Measurements from ENCODE around the gene CPB1. TPM values are rescaled to one million over a fixed set of nuclear protein-coding genes. Genes with fewer than 3 reads are reported as not detected.

The CPB1 gene
- total and polyA plus RNA-seq, 2 of the 8 experiments (the other 6 are each of a cell fraction or from before 2014, with no cell fraction given): not detected

DNA sequence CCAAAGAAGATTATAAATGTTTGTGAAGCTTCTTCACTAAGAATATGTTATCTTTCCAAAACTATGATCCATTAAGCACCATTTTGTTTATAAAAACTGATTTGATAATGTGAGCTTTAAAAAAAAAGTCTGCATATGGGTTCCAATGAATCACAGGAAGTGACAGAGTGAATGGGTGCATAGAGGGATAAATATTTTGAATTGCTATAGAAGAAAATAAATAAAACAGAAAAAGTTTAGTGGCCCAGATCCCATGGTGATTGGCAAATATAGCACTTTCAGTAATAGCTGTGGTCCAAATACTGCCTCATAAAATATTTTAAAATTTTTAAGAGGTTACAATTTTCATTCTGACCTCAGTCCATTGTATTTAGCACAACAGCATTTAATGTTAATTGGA lies 56.6 kb downstream of the CPB1 start:
- no peak overlapping the region for H2BK20ac ChIP-seq (ENCODE audit: low read length)
- FAIRE-seq: no peak
- H2AK5ac ChIP-seq (ENCODE audit: low read depth, low read length): no peak overlapping the region
- DNase-seq (ENCODE audit: low read depth in 1 of 2, low spot score in 2 of 2): no peak
- POLR2A ChIA-PET (ENCODE audit: partially characterized antibody): no interaction called here
- no peak overlapping the region for H4K91ac ChIP-seq (replicated peaks; ENCODE audit: insufficient read length, low read length)
- H3K23me2 ChIP-seq (ENCODE audit: low read depth, low read length): no peaks in the 10 kb centered on the region
- H4K20me1 ChIP-seq (replicated peaks in 1 of 2; ENCODE audit: control insufficient read depth in 1 of 2, insufficient read depth in 2 of 2, low read length in 2 of 2): no peaks in the 10 kb centered on the region
- H2BK12ac ChIP-seq (ENCODE audit: low read depth, low read length): no peak overlapping the region
- no peaks in the 10 kb centered on the region for H3K4me1 ChIP-seq (replicated peaks in 1 of 4; ENCODE audit: control insufficient read depth in 3 of 4, insufficient read depth in 4 of 4, low read length in 3 of 4)
- H3K27ac ChIP-seq (ENCODE audit: low read depth, low read length): no peak overlapping the region
- CTCF ChIA-PET (ENCODE audit: partially characterized antibody): interaction anchor here (0.8 to 2.3 kb wide), 6 partner anchors 10 to 60 kb away, joined by 3 to 8 read pairs (median 6); no protein-coding TSS in a partner anchor
- no peak overlapping the region for H2BK120ac ChIP-seq (replicated peaks; ENCODE audit: low read depth, low read length)
- no peaks in the 10 kb centered on the region for H3K9me3 ChIP-seq (ENCODE audit: insufficient read depth in 2 of 2, low read depth in 1 of 2, low read length in 1 of 2)
- no peak overlapping the region for H3K56ac ChIP-seq (replicated peaks; ENCODE audit: insufficient read length, low read depth, low read length)
- H3K27me3 ChIP-seq (replicated peaks in 1 of 4; ENCODE audit: control insufficient read depth in 3 of 4, extremely low read depth in 1 of 4, insufficient read depth in 3 of 4, low read length in 3 of 4): no peaks in the 10 kb centered on the region
- no peak overlapping the region for H4K8ac ChIP-seq (ENCODE audit: extremely low read depth, insufficient read depth, low read length)
- H3K4ac ChIP-seq (replicated peaks; ENCODE audit: insufficient read length, low read depth, low read length): no peak overlapping the region
- H2BK15ac ChIP-seq (ENCODE audit: low read length): no peak overlapping the region
- H3K23ac ChIP-seq (ENCODE audit: insufficient read length): no peak overlapping the region
- no peak overlapping the region for H2AFZ ChIP-seq (ENCODE audit: low read length)
- no peaks in the 10 kb centered on the region for H3K79me1 ChIP-seq (ENCODE audit: low read depth, low read length)
- H3K4me3 ChIP-seq (ENCODE audit: extremely low read depth in 1 of 4, insufficient read depth in 2 of 4, low read depth in 3 of 4, low read length in 4 of 4): no peak overlapping the region
- H3K18ac ChIP-seq (ENCODE audit: extremely low read depth, low read length): no peak overlapping the region
- no peaks in the 10 kb centered on the region for H3K36me3 ChIP-seq (ENCODE audit: control insufficient read depth in 2 of 4, insufficient read depth in 4 of 4, low read length in 3 of 4)
- no peaks in the 10 kb centered on the region for H3K79me2 ChIP-seq (ENCODE audit: control insufficient read depth in 1 of 2, insufficient read depth in 2 of 2, low read length in 2 of 2)
- H2BK5ac ChIP-seq (ENCODE audit: low read depth, low read length): no peak overlapping the region
- no peak overlapping the region for H4K5ac ChIP-seq (ENCODE audit: insufficient read length, low read depth, low read length)
- H3K9ac ChIP-seq (replicated peaks in 1 of 4; ENCODE audit: extremely low read depth in 1 of 4, low read depth in 3 of 4, low read length in 3 of 4): no peak overlapping the region
- no peak overlapping the region for H3K4me2 ChIP-seq (ENCODE audit: insufficient read depth in 1 of 2, low read depth in 2 of 2, low read length in 2 of 2)
- no peak overlapping the region for H3K14ac ChIP-seq (ENCODE audit: insufficient read length)
- TF ChIP-seq BCL11A (IDR thresholded peaks at IDR 0.05; ENCODE audit: low read depth in 2 of 2, low read length in 2 of 2): no peak
- TF ChIP-seq JUN (IDR thresholded peaks at IDR 0.05; ENCODE audit: low read depth, low read length): no peak
- TF ChIP-seq CEBPB (IDR thresholded peaks at IDR 0.05; ENCODE audit: low read depth, low read length): no peak
- TF ChIP-seq, protein P1, sequence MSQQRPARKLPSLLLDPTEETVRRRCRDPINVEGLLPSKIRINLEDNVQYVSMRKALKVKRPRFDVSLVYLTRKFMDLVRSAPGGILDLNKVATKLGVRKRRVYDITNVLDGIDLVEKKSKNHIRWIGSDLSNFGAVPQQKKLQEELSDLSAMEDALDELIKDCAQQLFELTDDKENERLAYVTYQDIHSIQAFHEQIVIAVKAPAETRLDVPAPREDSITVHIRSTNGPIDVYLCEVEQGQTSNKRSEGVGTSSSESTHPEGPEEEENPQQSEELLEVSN (IDR thresholded peaks at IDR 0.05): no peak
- no peak for TF ChIP-seq HDAC6 (IDR thresholded peaks at IDR 0.05; ENCODE audit: low read depth, low read length)
- no peak for TF ChIP-seq JUND (IDR thresholded peaks at IDR 0.05; ENCODE audit: low read length)
- no peak for TF ChIP-seq SIX5 (IDR thresholded peaks at IDR 0.05; ENCODE audit: low read depth, low read length)
- TF ChIP-seq, protein P2, sequence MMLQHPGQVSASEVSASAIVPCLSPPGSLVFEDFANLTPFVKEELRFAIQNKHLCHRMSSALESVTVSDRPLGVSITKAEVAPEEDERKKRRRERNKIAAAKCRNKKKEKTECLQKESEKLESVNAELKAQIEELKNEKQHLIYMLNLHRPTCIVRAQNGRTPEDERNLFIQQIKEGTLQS (IDR thresholded peaks at IDR 0.05; ENCODE audit: insufficient read depth, low read depth, low read length): no peak
- TF ChIP-seq NRF1 (IDR thresholded peaks at IDR 0.05; ENCODE audit: low read depth, low read length): no peak
- no peak for TF ChIP-seq TBP (IDR thresholded peaks at IDR 0.05; ENCODE audit: low read depth, low read length)
- TF ChIP-seq BRCA1 (IDR thresholded peaks at IDR 0.05; ENCODE audit: low read depth, low read length): no peak
- TF ChIP-seq EP300 (IDR thresholded peaks at IDR 0.05; ENCODE audit: borderline replicate concordance in 1 of 2, low read depth in 2 of 2, low read length in 2 of 2): no peak
- TF ChIP-seq KDM1A (IDR thresholded peaks at IDR 0.05; ENCODE audit: borderline replicate concordance, low read length): no peak
- no peak for TF ChIP-seq YY1 (IDR thresholded peaks at IDR 0.05; ENCODE audit: low read depth, low read length)
- no peak for TF ChIP-seq TCF12 (IDR thresholded peaks at IDR 0.05; ENCODE audit: low read depth, low read length)
- no peak for TF ChIP-seq POLR2A (IDR thresholded peaks at IDR 0.05; ENCODE audit: control extremely low read depth in 1 of 2, low read depth in 2 of 2, low read length in 2 of 2)
